DOHH2 (cell line): ENCODE measurements around the gene C8A.

Experiments
- CTCF ChIP-seq: fragments of 200-600 bp; sonication (generic); IDR thresholded peaks from one replicate; pipeline ENCODE4 v1.5.1; 2014; ENCODE audit warnings: antibody characterized with exemption, mild to moderate bottlenecking, low read depth, low read length; ENCODE audit not compliant: poor library complexity, severe bottlenecking
- EZH2phosphoT487 ChIP-seq: fragments of 200-600 bp; sonication (generic); IDR thresholded peaks from 2 replicates; pipeline ENCODE4 v1.6.1; 2017; ENCODE audit warnings: borderline replicate concordance, mild to moderate bottlenecking, antibody characterized with exemption, low read length, moderate library complexity, mixed read lengths

DNA sequence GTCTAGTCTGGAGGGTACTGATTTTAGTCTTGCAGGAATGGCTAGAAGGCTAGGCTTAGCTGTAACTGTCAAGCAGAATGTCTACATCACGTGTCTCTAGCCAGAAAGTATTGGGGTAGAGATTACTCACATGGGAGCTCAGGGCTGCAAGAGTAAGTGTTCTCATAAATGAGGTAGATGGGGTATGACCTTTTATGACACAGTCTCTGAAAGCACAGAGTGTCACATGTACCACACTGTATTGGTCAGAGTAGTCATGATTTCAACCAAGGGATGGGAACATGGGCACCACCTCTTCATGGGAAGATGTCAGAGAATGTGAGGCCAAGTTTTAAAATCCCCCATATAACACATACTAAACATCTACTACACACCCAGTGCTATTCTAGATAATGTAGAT is 38.3 kb upstream of the C8A start:
- TF ChIP-seq CTCF (no peak), EZH2phosphoT487 (no peak)
